NCI-H146 treated with DMSO at 0.1 percent for 48 hours (cell line): Measurements from ENCODE around the gene ATOH8.

Experiments used
- DNase-seq: peaks from one replicate; lab custom pipeline; 2025; ENCODE audit not compliant: unreplicated experiment; lab: John Stamatoyannopoulos, UW

The ATOH8 gene

DNA sequence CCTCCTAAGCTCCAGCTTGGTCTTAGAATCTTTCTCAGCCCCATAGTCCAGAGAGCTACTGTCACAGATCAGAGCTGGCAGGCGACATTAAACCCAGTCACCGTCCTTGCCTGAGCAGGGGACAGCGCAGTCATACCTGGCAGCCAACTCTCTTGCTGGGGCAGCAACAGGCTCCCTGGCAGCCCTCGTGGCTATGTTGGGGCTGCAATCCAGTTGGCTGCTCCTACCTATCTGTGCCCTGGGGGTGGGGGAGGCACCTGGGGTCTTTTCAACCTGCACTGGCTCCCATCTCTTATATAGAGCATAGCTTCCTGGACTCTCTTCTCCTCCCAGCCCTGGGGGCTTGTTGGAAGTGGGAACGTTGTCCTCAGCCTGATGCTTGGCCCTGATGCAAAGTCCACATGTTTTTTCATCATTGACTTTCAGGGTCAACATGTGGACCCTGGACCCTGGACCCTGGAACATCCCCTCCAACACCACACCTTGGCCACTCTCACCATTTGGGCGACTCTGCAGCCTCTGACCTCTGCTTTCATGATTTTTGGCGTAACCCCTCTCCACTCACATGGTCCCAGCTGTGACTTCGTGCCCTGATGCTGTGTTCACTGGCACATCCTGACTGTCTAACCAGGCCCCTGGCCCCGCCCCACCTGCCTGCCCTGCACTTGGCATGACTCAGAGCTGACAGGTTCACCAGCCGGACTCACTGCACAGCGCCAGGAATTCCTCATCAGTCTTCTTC is 45.6 kb downstream of the ATOH8 start:
- no peak for DNase-seq

DNA sequence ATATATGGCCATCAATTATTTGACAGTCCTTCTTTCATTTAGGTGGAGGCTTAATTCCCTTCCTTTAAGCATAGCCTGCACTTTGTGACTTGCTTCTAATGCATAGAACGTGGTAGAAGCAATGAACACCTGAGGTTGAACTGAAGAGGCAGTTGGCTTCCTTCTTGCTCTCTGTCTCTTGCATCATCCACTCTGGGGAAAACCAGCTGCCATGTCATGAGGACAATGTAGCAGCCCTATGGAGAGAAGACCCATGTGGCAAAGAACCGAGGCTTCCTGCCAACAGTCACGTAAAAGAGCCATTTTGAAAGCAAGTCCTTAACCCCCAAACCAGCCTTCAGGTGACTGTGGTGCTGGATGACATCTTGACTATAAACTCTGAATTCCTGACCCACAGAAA is 46.8 kb downstream of the ATOH8 start:
- DNase-seq: no peak

DNA sequence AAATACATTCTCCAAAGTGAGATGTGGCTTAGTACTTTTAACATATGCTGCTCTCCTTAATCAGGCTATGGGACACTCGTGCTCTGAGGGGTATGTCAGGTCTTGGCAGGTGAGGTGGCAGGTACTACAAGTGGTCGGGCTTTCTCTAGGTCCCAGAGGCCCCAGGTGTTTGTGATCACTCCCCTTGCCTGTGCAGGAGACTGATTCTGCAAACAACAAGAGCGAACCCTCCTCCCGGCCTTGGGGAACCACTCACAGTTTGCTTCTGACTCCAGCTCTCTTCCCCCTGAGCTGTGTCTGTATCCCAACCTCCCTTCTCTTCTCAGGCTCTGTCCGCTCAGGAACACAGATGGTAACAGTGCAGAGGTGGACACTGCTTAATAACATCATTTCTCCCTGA is 48.1 kb downstream of the ATOH8 start:
- no peak for DNase-seq

DNA sequence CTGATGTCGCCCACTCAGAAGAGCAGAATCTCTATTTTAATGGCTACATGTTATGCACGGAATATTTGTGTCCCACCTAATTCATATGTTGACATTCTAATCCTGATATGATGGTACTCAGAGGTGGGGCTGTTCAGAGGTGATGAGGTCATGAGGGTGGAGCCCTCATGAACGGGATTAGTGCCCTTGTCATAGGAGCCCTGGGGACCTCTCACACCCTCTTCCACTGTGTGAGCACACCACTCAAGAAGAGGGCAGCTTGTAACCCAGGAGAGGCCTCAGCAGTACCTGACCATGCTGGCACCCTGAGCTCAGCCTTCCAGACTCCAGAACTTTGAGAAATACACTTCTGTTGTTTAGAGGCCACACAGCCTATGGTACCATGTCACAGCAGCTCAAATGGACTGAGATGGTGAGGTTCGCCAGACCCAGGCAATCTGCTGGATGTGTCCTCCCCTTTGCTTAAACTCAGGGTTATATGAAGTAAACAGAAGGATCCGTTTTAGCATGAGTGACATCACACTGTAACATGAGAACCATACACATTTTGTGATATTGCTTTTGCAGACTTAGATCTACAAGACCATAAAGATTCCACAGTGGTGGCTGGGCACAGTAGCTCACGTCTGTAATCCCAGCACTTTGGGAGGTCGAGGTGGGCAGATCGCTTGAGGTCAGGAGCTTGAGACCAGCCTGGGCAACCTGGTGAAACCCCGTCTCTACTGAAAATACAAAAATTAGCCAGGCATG is 48.7 kb downstream of the ATOH8 start:
- DNase-seq: no peak

DNA sequence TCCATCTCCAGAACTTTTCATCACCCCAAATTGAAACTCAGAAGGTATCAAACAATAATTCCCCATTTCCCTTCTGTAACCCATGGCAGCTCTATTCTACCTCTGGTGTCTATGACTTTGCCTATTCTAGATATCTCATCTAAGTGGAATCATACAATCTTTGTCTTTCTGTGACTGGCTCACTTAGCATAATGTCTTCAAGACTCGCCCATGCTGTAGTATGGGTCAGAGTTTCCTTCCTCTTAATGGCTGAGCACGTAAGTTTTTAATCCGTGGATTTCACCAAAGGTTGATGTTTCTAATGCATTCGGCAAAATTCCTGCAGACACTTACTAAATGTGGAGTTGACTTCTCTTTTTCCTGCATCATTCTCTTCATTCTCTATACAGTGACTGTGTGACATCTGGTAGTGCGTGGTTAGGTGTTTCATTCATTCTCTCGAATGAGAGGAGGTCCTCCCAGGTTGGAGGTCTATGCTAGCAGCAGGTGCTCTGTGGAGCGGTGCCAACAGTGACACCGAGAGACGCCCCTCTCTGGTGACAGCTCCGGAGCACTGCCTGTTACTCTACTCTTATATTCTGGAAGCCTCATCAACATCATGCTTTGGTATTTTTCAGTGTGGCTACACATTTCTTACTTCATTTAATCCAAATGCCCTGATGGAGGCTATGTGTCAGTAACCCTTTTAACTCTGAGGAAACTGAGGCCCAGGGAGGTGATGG is 50.1 kb downstream of the ATOH8 start:
- DNase-seq: no peak

DNA sequence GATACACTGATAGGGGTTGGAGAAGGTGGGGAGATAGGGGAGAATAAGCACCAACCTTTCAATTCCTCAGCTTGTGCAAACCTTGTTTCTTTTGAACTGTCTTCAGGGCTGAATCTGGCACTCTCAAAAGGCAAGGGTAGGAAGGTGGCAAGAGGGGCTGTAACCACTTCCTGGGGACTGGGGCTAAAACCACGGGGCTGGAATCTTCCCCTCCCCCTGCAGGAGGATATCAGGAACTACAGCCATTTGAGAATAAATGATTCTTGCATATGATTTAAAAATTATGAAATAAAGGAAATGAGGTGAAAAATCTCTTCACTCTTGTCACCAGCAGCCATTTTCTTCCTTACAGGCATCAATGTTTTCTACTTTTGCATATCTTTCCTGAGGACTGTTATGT is 50.8 kb downstream of the ATOH8 start:
- no peak for DNase-seq

DNA sequence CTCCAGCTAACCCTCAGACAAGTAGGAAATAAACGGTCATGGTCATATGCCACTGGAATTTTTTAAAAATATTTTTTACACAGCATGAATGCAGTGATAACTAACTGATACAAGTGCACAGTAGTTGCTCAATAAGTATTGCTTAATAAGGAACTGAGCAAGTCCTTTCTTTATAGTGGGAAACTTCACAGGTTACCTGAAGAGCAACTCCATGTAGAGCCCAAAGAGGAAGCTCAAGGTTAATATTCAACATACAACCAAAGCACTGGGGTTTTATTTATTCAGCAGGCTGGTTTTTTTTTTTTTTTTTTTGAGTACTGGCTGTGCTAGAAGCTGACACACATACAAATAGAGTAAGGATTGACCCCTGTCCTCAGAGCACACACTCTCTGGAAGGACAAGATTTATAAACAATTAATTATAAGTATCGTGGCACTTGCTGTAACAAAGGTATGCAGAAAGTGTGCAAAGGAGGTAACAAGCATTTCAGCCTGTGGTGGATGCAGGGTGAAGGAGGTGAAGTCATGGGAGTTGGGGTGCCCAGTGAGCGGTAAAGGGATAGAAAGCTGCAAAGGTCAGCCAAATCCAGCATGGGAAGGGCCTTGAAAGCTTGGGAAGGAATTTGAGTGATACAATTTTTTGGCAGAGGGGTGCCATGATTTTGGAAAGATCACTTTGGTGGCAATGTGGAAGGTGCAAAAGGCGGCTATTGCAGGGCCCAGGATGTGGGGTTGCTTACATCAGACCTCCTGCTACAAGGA is 52.7 kb downstream of the ATOH8 start:
- DNase-seq: no peak

DNA sequence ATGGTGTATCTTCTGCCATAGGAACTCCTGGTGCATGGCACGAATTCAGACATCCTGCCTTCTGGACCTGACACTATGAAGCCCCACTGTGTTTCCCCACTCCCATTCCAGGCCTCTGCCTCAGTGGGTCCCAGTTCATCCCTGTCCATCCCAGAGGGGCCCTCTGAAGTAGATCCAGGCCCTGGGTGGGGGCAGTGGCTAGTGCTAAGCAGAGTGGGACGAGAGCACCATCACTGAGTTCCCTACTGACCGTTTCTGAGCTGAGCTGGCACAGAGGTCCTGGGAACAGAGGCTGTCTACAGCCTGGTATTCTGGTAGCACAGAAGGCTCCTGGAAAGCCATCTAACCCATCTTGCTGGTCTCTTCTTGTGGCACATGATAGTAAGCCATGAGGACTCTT is 54.0 kb downstream of the ATOH8 start:
- no peak for DNase-seq

DNA sequence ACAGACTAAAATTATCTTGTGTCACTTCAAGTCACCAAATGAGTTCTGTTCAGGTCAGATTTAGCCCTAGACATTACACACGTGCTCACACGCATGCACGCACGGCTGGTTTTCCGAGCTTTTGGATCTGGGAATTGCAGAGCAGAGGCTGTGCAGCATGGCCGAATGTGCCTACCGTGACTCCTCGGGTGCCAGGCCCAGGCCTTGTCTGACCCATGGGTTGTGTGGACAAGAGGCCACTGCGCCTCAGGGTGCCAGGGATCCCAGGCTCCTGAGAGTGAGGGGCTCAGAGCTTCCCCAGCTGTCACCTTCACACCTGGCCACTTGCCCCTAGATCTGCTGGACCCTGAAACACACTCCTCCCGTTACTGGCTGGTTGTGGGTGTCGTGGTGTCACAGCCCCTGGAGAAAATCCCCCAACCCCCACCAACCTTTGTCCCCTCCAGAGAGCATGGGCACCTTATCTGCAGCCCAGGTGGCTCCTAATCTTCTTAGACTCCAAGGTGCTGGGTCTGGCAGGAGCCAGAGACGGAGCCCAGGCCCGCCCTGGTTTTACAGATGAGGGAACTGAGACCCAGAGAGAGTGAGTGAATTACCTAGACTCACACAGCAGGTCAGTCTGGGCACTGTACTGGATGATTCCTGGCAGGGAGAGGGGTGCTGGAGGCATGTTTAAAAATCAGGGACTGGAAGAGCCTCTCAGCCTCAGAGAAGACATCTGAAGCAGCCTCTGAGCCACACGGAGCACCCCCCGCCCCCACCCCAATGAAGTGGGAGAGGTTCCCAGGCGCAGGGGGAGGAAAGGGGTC is 56.8 kb downstream of the ATOH8 start:
- DNase-seq: no peak

DNA sequence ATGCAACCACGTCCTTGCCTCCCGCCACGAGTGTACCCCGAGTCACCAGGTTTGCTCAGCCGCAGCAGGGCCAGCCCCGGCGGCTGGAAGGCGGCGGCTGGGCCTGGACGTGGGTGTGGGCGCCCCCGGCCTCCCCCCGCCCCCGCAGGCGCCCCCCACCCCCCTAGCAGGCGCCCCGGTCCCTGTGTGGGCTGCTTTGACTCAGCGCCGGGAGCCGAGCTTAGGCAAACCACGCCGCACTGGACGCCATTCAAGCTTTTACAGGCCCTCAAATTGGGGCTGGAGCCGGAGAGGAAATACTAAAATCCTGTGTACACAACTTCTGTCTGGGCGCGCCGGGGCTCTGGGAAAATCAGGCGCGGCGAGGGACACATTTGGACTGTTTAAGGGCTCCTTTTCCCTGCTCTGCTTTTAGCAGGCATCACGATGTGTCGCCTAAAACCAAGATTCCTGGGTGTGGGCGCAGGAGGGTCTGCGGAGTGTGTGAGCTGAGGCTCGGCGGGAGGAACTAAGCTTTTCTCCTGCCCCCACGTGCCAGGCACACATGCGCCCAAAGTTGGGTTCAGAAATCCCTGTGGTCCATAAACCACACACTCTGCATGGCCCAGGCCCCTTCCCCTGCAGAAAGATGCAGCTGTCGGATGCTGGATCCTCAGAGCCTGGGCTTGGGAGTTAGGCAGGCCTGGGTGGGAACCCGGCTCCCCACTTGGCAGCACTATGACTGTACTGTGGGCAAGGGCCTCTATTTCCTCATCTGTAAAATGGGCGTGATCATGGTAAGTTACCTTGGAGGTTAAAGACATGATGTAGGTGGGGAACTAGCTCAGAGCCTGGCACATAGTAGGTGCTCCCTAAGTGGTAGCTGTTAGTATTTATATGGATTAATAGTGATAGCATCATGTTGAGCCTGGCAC is 57.6 kb downstream of the ATOH8 start:
- no peak for DNase-seq

DNA sequence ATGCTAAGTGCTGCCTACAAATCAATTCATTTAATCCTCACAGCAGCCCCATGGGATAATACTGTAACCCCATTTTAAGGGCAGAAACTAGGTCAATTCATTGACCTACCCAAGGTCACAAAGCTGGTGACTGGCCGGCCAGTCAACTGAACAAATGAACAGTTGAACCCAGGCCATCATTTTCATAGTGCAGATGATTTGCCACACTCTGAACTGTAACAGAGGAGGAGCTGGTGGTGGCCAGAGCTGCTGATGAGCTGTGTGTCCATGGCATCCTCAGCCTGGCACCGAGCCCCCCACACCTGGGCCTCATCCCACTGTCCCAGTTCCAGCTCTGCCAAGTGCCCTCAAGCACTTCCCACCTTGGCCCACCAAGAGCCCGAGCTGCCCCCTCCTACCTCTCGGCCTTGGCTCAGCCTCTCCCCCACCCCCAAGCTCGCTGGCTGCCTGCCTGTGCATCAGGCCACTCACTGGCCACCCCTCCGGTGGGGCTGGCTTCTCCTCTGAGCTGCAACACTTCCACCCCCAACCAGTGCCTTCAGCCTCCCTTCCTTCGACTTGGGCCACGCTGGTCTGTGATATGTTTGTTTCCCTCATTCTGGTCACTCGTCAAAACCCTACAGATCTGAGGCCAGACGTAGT is 58.4 kb downstream of the ATOH8 start:
- DNase-seq: no peak

DNA sequence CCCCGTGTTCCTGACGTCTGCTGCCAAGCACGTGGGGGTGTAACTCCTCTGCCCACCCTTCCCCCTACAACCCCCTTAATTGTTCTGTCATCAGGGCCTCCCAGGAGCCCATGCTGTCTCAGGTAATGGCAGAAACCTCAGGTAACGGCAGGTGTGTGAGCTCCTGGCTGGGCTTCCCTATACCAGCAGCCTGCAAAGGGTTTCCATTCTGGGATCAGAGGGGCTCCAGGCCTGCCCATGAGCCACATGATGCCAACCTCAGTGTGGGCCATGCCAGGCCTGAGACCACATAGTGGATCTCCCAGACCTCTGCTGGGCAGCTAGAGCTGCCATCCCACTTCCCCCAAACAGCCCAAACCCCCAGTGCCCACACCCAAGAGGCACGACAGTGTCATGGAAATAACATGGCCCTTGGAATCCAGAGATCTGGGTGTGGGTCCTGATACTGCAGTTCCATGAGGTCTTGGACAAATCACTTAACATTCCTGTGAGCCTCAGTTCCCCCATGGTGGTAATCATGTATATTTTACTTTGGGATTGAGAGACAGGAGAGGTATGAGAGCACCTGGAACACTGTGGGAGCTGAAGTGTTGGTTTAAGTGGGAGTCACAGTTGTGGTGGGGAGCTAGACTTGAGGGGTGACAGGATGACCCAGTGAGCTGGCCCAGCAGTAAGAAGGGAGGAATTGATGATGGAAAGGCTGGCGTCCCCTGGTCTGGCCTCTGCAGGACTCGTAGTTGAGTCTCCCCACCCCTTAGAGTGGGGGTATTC is 59.6 kb downstream of the ATOH8 start:
- DNase-seq: no peak

DNA sequence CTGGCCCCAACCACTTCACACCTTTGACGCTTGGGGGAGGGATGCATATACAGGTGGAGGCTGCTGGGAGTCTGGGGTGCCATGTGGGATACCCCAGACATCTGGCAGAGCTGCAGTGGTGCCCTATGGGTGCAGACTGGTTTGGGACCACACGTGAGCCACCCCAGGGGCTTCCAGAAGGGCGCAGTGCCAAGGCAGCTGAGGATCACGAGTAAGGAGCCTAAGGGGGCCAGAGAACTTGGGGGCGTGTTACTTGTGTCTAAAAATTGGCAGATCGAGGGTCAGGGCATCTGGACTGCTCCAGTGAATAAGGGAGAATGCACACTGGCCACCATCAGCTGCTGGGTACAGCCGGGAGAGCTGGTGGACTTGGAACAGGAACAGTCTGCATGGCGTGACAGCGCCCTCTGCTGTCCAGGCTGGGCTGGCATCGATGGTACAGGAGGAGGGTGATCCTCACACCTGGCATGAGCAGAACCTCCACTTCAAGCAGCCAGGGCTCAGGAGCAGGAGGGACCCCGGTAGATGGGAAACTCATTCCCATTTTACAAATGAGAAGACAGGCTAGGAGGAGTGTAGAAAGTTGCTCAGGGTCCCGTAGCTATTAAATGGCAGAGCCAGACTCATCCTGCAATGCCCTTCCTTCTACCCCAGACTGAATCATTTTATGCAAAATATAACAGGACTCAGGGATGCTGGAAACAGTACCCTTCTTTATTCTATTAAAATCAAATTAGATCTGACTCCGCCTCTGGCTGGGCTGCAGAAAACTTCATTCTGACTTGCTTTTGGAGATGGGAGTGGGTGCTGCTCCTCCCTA is 60.4 kb downstream of the ATOH8 start:
- peak; percentile 57 for DNase-seq

DNA sequence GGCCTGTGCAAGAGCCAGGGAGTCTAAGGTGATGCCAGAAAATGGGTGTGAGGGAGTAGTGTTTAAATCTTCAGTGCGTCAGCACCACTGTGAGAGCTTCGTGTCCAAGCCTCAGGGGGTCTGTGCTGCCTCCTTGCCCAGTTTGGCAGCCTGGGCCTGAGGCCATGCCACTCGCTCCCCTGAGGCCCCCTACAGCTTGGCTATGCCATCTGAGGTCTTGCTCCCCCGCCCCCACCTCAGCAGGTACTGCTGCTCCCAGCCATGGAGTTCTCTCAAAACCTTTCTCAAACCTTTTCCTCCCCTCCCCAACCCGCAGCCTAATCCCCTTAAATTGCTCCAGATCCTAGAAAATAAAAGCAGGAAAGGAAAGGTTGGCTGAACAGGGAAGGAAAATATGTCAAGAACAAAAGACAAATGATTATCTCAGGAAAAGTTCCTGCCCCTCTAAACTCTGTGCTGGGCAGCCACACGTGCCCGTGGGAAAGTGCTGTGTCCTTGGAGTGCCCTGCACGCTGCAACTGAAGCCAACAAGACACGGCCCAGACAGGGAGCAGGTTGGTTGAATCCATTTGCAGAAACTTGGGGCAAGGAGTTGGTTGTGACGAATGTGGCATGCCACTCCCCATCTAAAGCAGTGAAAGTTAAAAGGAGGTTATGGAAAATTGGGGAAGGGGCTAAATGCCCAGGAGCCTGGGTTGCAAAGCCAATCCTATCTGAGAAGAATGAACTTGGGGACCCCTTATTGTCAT is 61.2 kb downstream of the ATOH8 start:
- no peak for DNase-seq

DNA sequence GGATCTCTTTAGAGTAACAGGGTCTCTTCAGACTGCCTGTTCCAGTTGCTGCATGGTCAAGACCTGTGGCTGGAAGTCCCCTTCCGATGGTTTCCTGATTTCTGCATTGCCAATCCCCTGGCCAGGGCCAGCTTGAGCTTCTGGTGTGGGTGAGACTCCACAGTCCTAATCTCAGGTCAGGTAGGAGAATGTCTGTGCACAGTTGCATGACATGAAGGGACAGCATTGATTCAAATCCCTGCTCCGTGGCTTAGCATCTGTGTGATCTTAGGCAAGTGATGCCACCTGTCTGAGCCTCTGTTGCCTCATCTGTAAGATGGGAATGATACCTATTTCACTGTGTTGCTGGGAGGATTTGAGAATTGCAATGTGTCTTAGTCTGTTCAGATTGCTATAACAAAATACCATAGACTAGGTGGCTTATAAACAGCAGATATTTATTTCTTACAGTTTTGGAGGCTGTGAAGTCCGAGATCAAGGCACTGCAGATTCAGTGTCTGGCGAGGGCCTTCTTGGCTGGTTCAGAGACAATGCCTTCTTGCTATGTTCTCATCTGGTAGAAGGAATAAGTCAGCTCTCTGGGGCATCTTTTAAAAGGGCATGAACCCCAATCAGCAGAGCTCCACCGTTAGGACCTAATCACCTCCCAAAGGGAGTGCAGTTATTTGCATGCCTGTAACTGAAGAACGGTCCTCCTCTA is 66.2 kb downstream of the ATOH8 start:
- DNase-seq: no peak

DNA sequence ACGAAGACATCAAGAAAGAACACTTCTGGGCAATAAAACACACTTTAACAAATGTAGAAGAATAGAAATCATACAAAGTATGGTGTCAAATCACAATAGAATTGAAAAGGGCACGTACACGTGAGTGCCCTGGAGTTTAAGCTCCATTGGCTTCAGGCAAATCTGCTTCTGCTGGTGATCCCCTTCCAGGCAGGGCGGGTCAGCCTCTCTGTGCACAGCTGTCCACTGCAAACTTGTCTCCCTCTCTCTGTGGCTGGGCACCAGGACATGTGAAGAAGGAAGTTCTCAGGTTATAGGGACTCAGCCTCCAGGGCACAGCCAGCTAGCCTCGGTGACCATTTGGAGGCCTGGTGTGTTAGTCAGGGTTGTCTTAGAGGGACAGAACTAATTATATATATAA is 69.0 kb downstream of the ATOH8 start:
- DNase-seq: no peak
